GM18873 (cell line): ENCODE data around the gene PSMC3.
"Not testable (repeated sequence)": the region's sequence is repeated elsewhere in the genome, so short reads cannot be mapped to it uniquely, and the experiment has no call there.

Source experiments
- ATAC-seq: cut with Tn5 transposase; IDR thresholded peaks from one replicate; pipeline ENCODE4 v1.9.1; 2021; ENCODE audit warnings: mild to moderate bottlenecking, moderate library complexity, moderate number of reproducible peaks; ENCODE audit not compliant: unreplicated experiment, low FRiP score

Gene PSMC3

GRCh38 chr11:47426062-47426956, at the start of gene PSMC3:
Gene PSMC3, minus strand, starts transcription at chr11:47426439. Its CDS starts 160 bp downstream, at chr11:47426279.
- peak; percentile 74 for ATAC-seq

GRCh38 chr11:47470671-47471070, 44.4 kb upstream of the PSMC3 start:
- no peak for ATAC-seq

DNA sequence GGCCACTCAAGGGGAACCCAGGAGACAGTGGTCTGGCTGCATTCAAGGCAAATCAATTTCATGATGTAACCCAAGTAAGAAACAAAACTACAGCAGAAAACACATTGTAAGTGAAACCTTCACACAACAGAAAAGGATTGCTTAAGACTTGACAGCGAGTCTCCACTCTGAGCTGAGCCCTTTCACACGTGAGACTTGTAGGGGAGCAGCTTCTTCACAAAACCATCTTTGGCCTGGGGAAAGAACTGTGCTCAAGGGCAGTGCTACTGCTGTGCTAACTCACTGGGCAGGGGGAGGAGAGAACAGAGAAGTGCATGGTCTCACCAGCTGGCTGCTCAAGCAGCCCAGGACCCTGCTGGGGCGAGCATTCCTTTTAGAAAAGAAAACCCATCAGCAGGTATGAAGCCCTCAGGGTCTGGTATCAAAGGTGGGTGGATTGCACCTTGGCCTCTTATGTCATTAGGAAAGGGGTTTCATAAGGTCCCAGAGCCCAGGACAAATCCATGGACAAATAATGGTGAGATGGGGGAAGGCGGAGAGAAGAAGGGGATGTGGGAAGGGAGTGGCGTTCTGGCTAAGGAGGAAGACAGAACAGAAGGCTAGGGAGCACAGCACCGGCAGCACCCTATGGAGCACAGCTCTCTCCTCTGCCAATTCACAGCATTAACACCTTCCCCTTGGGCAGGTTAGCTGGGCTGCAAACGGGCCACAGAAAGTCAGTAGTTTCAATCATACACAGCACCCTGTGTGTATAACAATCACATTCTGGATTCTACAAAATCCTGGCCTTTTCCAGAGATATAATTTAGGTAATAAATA, 43.3 kb upstream of the PSMC3 start:
- no peak for ATAC-seq

- no peak for ATAC-seq
These were observed 42.5 kb upstream of the PSMC3 start for GRCh38 chr11:47468598-47469214.

- ATAC-seq: no peak
These were observed 41.1 kb upstream of the PSMC3 start for GRCh38 chr11:47467357-47467756.

- no peak for ATAC-seq
These were observed 40.5 kb upstream of the PSMC3 start for GRCh38 chr11:47466701-47467250.

- ATAC-seq: no peak
These were observed 40.0 kb upstream of the PSMC3 start for GRCh38 chr11:47466201-47466600.

- no peak for ATAC-seq
These were observed 38.2 kb upstream of the PSMC3 start for GRCh38 chr11:47464483-47464882.

DNA sequence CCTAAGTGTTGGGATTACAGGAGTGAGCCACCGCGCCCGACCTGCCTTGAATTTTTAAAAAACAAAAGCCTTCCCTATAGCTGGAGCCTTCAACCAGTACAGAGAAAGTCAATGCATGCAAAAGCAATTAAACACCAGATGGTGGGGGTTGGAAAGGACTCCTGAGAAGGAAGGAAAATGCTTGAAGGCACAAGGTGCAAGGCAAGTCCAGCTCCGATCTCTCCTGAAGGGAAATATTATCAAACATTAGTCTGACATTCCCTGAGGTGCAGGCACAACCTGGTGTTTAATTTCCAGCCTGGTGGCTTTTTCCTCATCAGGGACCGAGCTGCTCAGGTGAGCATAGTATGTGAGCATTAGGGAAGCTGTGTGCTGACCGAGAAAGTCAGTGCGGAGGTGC, 35.6 kb upstream of the PSMC3 start:
- ATAC-seq: no peak

DNA sequence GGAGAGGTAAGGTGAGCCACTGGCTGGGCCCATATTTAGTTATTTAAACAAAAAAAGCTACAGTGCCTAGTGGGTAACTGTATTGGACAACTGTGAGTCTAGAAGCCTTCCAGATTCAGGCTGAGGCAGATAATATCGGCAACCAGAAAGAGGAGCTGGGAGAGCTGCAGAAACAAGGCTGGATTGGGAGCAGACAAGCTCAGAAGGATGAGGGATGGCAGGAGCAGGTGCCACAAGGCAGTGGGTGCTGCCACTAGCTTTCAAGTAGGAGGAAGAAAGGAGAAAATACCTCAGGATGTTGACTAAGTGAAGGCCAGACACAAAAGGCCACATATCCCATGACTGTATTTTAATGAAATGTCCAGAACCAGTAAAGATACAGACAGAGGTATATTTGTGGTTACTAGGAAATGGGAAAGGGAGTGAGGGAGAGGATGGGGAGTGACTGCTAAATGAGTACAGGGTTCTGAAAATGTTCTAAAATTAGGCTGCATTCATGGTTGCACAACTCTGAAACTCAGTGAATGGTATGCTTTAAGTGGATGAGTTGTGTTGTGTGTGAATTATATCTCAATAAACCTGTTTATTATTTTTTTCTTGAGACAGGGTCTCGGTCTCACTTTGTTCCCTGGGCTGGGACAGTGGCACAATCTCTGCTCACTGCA, 34.5 kb upstream of the PSMC3 start:
- no peak for ATAC-seq

- ATAC-seq: not testable (repeated sequence)
These were observed 28.0 kb upstream of the PSMC3 start for GRCh38 chr11:47454258-47454671.

DNA sequence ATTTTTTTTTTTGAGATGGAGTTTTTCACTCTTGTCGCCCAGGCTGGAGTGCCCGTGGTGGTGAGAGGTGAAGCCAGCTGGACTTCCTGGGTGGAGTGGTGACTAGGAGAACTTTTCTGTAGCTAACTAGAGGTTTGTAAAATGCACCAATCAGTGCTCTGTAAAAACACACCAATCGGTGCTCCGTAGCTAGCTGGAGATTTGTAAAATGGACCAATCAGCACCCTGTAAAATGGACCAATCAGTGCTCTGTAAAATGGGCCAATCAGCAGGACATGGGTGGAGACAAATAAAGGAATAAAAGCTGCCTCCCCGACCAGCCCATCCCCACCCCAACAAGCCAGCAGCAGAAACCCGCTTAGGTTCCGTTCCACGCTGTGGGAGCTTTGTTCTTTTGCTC, 27.1 kb upstream of the PSMC3 start:
- no peak for ATAC-seq

DNA sequence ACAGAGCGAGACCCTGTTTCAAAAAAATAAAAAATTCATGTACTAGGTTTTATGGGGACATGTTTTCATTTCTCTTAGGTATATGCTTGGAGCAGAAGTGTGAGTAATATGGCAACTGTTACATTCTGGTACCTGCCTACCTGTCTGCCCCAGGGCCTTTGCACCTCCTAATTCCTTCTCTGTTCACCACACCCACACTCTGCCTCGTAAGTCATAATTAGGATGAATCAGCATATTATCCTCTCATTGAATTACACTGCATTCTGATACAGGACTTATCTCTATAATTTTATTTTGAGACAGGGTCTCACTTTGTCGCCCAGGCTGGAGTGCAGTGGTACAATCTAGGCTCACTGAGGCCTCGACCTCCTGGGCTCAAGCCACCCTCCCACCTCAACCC, 25.8 kb upstream of the PSMC3 start:
- no peak for ATAC-seq

GRCh38 chr11:47451436-47451835, 25.2 kb upstream of the PSMC3 start:
- ATAC-seq: no peak

- no peak for ATAC-seq
These were observed 23.3 kb upstream of the PSMC3 start for GRCh38 chr11:47449541-47449940.

DNA sequence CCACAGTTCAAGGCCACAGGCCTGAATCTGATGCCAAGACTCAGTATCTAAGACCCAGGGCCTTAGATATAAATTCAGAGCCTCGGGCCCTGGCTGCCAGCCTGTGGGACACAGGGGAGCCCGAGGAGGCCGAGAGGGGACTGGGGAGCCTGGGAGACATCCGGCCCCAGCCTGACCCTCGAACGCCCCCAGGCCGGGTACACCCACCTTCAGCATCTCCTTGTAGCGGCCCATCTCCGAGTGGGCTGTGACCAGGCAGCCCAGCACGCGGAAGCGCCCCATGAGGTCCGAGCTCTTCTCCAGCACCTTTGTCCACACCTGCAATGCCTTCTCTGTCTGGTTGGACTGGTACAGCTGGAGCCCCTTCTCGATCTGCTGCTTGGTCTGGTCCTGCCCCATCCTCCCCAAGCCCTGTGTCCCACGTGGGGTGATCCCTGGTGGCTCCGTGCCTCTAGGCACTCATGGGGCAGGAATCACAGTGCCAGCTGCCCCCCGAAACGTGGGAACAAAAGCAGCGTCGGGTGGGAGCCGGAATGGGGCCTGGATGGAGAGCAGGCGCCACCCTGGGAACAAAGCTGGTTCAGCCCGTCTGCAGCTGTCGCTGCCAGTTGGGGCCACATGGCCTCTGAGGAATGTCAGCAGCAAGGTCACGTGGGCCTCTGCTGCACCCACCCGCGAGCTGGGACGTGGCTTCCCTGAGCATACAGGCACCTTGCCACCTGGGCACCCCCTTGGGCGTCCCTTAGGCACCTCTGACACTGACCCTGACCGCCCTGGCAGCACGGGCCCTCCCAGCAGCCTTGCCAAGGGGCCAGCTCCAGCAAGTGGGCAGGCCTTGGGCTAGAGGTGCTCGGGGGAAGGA, 22.6 kb upstream of the PSMC3 start, which contains the start of gene RAPSN:
Gene RAPSN (minus strand): TSS at position 571 of the 862 bp plus-strand sequence. CDS start 172 bp downstream, at position 399.
- ATAC-seq: no peak

DNA sequence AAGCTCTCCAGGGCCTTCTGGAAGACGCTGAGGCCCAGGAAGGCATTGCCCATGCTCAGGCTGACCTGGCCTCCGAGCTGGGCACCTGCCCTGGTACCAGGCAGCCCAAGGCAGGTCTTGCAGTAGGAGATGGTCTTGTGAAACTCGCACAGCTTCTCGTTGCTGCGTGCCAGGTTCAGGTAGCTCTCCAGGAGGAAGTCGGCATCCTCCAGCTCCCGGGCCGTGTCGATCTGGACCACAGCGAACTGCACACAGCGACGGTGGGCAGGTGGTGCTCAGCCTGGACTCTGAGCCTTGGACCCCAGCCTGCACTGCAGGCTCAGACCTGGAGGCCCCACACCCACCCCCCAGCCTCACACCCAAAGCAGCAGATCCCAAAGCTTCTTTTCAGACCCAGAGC, 21.7 kb upstream of the PSMC3 start:
- ATAC-seq: no peak

DNA sequence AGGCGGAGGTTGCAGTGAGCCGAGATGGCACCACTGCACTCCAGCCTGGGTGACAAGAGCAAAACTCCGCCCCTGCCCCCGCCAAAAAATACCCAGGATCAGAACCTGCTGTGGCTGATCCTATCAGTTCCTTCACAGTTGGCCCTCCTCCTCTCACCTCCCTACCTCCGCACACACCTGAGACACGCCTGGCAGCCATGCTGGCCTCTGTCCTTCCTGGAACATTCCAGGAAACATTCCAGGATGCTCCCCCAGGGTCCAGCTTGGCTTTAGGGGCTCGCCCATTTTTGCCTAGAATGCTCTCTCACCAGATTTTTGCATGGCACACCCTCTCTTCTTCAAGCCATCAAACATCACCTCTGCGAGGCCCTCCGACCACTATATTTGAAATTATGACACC, 20.6 kb upstream of the PSMC3 start:
- ATAC-seq: no peak

DNA sequence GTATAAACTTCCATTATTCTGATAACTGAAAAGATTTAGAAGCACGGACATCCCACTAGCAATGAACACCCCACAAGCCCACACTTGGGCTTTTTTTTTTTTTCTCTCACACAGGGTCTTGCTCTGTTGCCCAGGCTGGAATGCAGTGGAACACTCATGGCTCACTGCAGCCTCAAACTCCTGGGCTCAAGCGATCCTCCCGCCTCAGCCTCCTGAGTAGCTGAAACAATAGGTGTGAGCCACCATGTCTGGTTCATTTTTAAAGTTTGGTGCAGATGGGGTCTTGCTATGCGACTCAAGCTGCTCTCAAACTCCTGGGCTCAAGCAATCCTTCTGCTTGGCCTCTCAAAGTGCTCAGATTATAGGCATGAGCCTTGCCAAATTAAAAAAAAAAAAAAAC, 19.6 kb upstream of the PSMC3 start:
- no peak for ATAC-seq
